Measurements from ENCODE around the gene NPW.
"Not testable (repeated sequence)": the region's sequence is repeated elsewhere in the genome, so short reads cannot be mapped to it uniquely, and the experiment has no call there.

NPW gene

DNA sequence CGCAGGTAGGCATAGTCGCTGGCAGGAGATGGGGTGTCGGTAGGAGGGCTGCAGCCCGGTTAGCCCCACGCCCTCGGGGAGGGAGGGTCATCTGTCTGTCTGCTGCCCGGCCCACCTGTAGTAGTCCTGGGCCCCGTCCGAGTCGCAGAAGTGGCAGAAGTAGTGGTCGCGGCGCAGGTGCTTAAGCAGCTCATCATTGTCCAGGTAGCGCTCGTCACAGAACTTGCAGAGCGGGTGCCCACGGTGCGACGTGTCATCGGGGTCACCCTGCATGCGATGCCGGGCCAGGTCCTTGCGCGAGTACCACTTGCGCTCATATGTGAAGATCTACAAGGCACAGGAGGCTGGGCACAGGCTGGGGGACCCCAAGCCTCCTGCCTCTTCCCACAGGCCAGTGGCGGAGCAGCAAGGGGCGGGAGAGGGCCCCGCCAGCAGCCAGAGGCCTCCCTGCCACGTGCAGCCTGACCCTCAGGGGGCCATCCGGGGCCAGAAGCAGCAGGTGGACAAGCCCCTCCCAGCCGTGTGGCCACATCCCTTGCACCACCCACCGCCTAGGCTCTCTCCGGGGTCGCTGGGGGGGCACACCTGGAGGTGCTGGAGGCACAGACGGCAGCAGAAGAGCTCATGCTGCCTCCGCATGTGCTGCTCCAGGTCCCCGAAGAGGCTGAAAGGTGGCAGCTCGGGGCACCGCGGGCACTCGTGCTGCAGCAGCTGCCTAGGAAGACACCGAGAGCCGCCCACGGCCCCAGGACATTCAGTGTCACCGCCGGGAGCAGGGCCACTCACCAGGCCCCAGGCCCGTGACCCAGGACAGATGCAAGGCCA, 17.0 kb upstream of the NPW start:
- FAIRE-seq: no peak

DNA sequence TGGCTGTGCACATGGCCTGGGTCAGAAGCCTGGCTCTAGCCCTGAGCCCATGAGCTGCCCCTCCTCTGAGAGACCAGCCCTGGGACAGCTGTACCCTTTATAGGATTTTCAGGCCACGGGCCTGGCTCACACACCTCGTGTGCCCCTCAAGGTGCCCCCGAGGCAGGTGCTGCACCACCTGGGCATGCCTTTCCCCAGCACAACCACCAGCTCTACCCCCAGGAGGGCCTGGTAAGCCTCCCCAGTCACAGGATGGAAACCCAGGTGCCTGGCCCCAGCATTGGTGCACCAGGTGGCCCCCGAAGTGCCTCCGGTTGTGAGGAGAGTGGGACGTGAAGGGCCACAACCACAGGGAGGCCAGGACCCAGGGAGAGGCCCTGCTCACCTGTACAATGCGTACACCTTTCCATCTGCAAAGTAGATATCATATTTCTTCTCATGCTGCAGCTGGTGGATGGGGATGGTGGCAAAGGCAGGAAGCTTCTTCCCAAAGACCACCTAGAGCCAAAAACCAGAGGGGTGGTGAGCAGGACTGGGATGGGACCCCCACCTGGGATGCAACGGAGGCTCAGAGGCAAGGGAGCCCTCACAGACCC, 16.3 kb upstream of the NPW start:
- no peak for FAIRE-seq

DNA sequence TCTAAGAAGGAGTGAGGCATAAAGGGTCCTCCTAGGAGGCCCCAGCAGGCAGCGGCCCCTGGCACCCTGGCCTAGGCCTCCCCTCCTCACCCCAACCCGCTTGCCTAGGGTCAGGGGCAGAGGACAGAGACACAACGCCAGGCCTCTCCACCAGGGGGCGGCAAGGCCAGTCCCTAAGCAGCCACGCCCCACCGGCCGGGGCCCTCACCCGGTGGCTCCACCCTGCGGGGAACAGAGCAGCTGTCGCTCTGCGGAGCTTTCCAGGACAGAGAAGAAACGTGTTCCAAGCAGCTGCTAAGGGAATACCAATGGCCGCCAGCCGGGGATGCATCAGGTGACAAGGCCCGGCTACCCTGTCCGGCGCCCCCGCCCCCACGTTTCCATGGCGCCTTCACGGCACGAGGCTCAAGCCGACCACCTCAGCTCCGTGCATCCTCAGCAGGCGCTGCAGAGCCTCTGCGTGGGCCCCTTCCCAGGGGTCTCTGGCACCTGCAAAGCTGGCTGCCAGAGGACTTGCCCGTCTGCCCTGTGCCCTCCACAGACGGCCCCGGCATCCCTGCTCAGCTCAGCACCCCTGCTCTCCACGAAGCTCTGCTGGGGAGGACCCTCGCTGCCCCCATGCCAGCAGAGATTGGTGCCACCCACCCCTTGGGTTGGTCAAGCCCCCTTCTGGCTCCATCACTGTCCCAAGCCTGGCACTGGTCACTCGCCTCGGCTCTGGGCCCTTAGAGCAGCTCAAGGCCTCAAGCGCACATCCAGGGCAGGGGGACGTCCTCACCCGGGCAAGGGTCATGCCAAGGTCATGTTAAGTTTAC, 15.6 kb upstream of the NPW start:
- peak; percentile 94 for FAIRE-seq

DNA sequence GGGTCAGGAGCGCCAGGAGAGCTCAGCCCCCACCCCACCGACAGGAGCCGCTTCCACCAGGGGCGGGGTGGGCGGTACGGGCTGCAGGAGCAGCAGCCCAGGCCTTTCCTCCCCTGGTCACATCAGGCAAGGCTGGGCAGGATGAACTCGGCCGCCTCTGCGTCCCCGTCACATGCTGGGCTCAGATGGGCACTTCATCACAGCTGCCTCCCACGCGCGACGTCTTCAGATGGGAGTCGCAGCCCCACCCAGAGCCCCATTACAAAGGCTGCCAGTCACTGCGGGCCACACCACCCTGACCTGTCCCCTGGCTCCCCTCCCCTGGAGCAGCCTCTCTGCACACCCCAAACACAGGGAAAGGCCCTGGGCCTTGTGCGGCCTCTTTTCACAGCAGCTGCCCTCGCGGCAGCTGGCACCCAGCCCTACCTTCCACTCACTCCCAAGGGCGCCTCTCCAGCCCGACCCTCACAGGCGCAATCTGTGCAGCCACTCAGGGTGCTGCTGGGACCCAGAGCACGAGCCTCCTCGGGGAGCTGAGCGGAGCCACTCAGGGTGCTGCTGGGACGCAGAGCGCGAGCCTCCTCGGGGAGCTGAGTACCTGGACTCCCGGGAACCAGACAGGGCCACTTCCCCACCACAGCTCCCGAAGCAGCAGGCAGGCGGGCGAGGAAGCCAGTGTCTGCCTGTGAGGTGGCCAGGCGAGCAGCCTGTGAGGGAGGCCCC, 14.6 kb upstream of the NPW start:
- no peak for FAIRE-seq

DNA sequence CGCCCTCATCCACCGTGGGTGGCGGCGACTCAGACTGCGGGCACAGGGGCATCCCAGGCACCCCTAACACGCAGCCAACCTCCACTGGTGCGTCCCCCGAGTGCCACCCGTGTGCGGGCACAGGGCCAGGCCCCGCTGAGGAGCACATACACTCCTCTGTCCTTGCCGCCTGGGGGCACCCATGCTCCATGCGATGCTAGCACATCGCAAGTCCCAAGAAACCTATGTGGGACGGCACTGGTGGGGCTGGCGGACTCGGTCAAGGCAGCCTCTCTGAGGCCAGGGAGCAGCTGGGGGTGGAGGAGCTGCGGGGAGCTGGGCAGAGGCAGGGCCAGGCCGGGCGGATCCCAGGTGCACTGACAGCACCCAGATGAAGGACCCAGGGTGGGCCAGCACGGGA, 13.9 kb upstream of the NPW start:
- no peak for FAIRE-seq

DNA sequence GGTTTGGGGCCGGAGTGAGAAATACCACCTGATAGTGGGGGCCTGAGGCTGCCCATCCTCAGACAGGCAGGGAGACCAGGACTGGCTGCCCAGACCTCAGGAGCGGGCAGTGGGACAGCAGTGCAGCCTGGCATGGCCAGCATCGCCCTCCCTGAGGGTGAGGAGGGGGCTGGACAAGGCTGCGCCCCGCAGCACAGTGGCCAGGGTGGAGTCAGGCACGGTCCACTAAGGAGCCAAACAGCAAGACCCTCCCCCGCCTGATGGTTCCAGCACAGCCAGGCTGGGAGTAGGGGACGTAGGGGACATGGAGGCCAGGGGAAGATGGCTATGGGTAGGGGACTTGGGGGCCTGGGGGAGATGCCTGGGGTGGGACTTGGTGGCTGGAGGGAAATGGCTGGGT, 13.3 kb upstream of the NPW start:
- no peak for FAIRE-seq

DNA sequence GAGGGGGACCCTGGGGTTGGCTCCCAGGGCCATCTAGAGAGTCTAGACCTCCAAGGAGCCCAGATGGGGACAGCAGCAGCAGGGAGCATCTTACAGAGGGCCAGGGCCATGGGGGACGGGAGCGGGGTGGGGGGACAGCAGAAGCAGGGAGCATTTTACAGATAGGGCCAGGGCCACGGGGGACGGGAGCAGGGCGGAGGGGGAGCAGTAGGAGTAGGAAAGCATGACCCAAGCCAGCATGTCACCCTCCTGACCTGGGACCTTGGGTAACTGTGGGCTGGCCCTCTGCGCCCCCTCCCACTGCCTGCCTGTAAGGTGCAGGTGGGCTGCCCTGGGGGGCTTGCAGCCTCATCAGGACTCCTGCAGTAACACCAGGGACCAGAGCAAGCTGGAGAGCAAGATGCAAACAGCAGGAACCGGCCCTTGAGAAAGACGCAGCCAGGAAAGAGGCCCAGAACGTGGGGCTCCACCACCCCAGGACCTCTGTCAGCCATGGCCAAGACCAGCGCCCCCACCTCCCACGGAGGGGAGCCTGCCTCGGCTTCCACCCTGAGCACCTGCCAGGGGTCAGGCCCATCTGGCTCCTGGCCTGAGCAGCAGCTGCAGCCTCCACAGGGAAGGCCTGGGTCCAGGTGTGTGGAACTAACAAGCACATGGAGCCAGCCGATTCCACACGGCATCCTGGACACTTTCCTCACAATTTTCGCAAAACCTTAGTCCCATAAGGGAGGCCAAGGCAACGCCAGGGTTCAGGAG, 12.3 kb upstream of the NPW start:
- FAIRE-seq: no peak

DNA sequence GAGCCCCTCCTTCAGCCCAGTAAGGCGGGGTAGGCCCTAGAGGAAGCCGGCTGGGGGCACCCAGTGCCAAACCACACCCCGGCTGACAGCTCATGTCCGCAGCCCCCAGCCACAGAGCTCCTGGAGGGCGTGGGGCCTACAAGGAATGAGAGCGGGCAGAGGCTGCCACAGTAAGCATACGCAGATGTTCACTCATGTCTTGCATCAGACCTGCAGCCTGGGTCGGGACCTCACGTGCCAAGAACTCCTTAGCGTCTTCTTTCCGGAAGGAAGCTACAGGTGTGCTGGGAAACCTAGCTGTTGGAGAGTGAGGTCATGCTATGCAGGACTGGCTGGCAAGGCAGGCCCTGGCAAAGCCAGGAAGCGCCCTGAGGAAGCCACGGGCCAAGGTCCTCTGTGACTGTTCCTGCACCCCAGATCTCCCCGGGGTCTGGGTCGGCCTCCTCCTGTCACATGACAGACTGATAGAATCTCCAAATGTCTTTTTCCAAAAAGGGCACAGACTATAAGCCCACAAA, 11.5 kb upstream of the NPW start:
- no peak for FAIRE-seq

DNA sequence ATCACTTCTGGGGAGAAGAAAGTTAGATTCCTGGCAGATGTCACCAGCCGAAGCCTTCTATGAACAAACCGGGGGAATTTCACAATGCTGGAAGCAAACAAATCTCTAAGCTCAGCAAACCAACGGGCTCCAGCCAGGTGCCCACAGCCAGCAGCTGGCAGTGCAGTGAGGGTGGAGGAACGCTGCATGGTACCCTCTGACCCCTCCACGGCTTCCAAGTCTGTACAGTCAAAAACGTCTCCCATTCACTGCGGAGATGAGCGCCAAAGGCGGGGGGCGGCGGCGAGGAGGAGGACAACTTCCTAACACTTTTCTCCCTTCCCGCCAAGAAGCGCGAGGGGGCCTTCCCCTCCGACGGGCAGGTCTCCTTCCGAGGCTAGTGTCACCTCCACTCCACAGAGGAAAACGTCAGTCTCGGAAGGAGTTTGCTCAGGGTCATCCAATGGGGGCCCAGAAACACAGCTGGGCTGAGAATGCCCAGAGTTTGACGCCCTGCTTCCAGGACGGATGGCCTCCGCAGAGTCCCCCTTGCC, 10.9 kb upstream of the NPW start:
- no peak for FAIRE-seq

DNA sequence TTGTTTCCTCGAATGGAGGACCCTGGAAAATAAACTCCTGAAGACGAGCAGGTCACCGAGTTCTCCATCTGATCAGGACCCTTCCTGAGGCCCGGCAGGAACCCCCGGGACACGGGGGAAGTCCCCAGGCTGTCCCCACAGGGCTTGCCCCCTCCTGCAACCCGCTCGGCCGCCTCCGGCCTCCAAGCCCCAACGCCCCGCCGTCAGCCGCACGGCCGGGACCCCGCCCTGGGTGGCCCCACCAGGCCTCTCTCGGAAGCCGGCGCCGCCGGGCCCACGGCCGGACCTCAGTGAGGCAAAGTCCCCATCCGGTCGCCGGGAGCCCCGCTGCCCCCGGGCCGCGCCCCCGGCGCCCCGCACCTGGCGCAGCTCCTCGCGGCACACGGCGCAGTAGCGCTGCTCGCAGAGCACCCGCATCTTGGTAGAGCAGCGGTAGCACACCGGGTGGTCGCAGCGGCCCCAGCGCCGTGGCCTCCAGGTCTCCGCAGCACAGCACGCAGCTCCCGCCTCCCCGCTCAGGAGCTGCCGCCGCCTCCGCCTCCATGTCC, 10.3 kb upstream of the NPW start:
- no peak for FAIRE-seq

DNA sequence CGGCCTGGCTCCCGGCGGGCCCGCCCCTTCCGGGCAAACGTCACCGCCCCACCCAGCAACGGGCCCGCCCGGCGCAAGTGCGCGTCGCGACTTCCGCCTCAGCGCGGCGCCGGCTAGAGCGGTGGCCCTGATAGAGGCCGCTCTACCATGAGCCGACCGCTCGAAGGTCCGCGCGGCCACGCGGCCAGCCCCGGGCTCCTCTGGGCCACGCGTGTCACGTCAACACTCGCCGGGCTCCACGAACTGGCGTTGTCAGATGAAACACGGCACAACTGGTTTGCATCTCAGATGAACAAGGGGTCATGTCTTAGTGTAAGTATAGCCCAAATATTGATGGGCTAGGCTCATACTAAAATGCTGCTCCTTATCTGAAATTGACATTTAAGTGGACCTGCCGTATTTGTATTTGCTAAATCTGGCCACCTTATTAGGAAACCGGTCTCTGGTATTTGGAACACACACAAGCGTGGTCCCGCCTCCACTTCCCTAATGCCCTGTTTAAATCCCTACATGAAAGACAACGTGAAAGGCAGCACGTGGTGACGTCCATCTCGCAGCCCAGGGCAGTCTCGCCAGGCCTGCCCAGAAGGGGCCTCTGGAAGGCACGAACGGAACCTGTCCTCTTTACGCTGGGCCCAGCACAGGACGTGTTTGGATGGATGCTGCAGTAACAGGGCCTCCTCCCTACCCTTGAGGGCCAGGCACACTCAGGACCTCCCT, 9.6 kb upstream of the NPW start, which contains the start of gene ZNF598:
Gene ZNF598 (minus strand): TSS at position 31 of the 720 bp plus-strand sequence.
- FAIRE-seq: no peak

DNA sequence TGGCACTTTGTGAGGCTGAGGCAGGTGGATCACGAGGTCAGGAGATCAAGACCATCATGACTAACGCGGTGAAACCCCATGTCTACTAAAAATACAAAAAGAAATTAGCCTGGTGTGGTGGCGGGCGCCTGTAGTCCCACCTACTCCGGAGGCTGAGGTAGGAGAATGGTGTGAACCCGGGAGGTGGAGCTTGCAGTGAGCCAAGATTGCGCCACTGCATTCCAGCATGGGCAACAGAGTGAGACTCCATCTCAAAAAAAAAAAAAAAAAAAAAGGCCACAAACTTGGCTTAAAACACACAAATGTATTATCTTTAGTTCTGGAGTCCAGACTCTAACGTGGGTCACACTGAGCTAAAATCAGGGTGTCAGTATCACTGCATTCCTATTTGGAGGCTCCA, 7.9 kb upstream of the NPW start:
- not testable (repeated sequence) for FAIRE-seq

DNA sequence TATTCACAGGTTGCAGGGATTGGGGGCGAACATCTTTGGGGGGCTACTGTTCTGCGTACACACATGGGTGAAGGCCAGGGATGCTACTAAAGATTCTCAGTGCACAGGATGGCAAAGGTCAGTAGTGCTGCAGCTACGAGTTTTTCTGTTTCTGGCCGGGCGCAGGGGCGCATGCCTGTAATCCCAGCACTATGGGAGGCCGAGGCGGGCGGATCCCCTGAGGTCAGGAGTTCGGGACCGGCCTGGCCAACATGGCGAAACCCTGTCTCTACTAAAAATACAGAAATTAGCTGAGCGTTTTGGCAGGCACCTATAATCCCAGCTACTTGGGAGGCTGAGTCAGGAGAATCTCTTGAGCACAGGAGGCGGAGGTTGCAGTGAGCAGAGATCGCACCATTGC, 6.1 kb upstream of the NPW start:
- FAIRE-seq: no peak

DNA sequence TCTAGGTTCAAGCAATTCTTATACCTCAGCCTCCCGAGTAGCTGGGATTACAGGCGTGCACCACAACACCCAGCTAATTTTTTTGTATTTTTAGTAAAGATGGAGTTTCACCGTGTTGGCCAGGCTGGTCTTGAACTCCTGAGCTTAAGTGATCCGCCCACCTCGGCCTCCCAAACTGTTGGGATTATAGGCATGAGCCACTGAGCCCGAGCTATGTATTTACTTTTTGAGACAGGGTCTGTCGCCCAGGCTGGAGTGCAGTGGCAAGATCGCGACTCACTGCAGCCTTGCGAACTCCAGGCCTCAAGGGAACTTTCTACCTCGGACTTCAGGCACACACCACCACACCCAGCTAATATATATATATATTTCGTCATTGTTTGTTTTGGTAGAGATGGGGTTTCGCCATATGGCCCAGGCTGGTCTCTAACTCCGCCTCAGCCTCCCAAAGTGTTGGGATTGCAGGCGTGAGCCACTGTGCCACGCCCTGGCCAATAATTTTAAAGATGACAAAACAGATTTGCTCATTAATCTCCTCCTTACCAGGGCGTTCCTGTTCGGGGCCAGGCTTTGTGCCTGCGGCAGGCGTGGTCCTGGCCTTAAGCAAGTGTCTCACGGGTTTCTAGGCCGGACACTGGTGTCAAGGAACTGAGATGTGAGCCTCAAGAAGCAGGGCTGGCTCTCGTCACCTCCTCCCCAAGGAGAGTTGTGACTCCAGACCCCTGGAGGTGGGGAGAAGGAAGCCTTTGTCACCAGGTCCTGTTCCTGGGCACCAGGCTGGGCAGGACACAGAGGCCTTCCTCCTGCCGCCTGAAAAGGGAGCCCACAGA, 4.3 kb upstream of the NPW start:
- FAIRE-seq: no peak

DNA sequence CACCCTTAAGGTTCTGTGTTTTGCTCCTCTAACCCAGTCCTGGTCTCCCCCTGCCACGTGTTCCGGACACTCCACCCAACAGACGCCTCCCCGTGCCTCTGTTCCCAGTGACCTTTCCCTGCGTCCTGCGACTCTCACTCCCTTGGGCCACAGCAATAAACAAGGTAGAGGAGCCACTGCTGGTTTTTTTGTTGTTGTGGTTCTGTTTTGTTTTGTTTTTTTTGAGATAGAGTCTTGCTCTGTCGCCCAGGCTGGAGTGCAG, 3.7 kb upstream of the NPW start:
- FAIRE-seq: no peak

DNA sequence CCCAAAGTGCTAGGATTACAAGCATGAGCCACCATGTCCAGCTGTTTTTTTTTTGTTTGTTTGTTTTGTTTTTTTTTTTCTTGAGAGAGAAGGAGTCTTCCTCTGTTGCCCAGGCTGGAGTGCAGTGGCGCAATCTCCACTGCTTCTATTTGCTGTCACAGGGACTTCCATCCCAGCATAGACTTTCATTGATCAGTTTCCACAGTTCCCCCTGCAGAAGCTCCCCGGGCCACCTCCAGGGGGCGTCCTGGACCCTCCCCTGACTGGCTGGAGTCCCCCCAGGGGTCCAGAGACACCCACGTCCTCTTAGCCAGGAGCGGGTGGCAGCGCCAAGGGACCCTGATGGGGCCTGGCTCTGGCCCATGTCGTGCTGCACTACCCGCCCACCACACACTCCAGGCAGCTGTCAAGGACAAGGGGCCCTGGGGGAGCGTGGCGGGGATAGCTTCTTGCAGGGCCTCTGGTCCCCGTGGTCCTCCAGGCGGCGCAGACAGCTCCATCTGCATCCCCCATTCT, 3.1 kb upstream of the NPW start:
- no peak for FAIRE-seq

DNA sequence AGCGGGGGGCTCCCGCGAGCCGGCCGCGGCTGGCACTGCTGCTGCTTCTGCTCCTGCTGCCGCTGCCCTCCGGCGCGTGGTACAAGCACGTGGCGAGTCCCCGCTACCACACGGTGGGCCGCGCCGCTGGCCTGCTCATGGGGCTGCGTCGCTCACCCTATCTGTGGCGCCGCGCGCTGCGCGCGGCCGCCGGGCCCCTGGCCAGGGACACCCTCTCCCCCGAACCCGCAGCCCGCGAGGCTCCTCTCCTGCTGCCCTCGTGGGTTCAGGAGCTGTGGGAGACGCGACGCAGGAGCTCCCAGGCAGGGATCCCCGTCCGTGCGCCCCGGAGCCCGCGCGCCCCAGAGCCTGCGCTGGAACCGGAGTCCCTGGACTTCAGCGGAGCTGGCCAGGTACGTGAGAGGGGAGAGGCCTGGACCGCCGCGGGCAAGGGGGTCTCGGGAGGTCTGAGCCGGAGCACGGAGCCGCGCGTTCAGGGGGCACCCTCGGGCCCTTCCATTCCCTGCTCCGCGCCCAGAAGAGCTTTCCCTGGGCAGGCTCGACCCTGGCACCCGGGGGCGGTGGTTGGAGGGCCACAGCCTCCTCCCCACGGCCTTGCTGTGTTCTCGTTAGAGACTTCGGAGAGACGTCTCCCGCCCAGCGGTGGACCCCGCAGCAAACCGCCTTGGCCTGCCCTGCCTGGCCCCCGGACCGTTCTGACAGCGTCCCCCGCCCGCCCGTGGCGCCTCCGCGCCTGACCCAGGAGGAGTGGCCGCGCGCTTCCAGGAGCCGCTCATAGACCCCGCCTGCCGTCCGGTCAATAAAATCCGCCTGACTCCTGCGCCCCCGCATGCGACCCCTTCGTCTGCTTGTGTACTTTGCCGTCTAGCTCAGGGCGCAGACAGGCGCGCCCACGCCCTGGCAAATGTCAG, 591 bp downstream of the NPW start:
- FAIRE-seq: no peak

DNA sequence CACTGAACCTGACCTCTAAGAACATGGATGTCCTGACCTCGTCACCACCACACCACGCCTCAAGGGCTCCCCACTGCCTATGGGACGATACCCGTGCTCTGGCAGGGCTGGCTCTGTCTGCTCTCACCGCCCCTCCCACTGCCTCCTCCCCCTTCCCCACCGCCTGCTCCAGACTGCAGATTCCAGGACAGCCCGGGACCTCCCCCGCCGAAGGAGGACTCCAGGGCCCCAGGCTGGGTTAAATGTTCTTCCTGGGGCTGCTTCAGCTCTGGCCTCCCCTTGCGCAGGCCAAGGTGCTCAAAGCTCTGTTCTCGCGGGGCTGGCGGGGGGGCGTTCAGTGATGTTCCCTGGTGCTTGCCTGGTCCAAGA, 3.1 kb downstream of the NPW start:
- FAIRE-seq: no peak
